Uterus (tissue), 4 donors: ENCODE measurements around the gene NAA30. TPM values are rescaled to one million over a fixed set of nuclear protein-coding genes. Genes with fewer than 3 reads are reported as not detected.
"Not testable (repeated sequence)": the region's sequence is repeated elsewhere in the genome, so short reads cannot be mapped to it uniquely, and the experiment has no call there.

Experiments
- DNase-seq, 2 donors: peaks; one replicate each; pipeline ENCODE4 v3.0.0-alpha.2; 2019 to 2020
- H3K27ac ChIP-seq, 2 donors: fragments of 200-600 bp; sonication (generic); 1 replicate in 1 of 2; 2 replicates in 1 of 2; pipeline ENCODE4 v1.5.1; 2016 to 2018
- H3K27me3 ChIP-seq, 2 donors: fragments of 200-600 bp; sonication (generic); one replicate each; pipeline ENCODE4 v1.5.1; 2018 to 2019; ENCODE audit warnings: control low read depth in 1 of 2
- H3K36me3 ChIP-seq, 2 donors: fragments of 200-600 bp; sonication (generic); one replicate each; pipeline ENCODE4 v1.5.1; 2019; ENCODE audit warnings: control low read depth in 1 of 2
- H3K4me1 ChIP-seq, 2 donors: fragments of 200-600 bp; sonication (generic); one replicate each; pipeline ENCODE4 v1.5.1; 2018 to 2019; ENCODE audit warnings: control low read depth in 1 of 2
- H3K4me3 ChIP-seq, 2 donors: fragments of 200-600 bp; sonication (generic); 1 replicate in 1 of 2; 2 replicates in 1 of 2; pipeline ENCODE4 v1.5.1; 2018 to 2019; ENCODE audit warnings: mild to moderate bottlenecking in 1 of 2
- H3K9me3 ChIP-seq, 2 donors: fragments of 200-600 bp; sonication (generic); one replicate each; pipeline ENCODE4 v1.5.1; 2019; ENCODE audit warnings: control low read depth in 1 of 2
- CTCF ChIP-seq, 4 experiments: fragments of 200-600 bp in 2 of 4; fragments of 450-650 bp in 2 of 4; sonication (generic) in 2 of 4; IDR thresholded peaks; one replicate each; pipeline ENCODE4 v1.5.1; 2016 to 2019; ENCODE audit warnings: antibody characterized with exemption in 4 of 4, mild to moderate bottlenecking in 2 of 4, moderate library complexity in 1 of 4
- POLR2A ChIP-seq, 2 donors: fragments of 450-650 bp; IDR thresholded peaks; one replicate each; pipeline ENCODE4 v1.6.1; 2016; ENCODE audit warnings: antibody characterized with exemption in 2 of 2, mild to moderate bottlenecking in 1 of 2, moderate library complexity in 1 of 2
- intact Hi-C: fragments of 100-400 bp; cut with DNase I; formaldehyde crosslinking; loops from one replicate; pipeline ENCODE4 v1.15.1; 2023; ENCODE audit warnings: low total_unique reads
- total RNA-seq, 4 donors: library from RNA; depleted of rRNA in 3 of 4; stranded (reverse); fragments of >200 nt in 3 of 4; gene quantifications; one replicate each; pipeline versions ENCODE4 v1.1.0 to v1.2.4, GENCODE V29; 2014 to 2023
- donor health status: DM: yes; HTN: yes; CAD: no.

Gene NAA30
- total RNA-seq, 4 donors from 2014 or later = 8.7 to 38.1 (median 23.1) TPM

DNA sequence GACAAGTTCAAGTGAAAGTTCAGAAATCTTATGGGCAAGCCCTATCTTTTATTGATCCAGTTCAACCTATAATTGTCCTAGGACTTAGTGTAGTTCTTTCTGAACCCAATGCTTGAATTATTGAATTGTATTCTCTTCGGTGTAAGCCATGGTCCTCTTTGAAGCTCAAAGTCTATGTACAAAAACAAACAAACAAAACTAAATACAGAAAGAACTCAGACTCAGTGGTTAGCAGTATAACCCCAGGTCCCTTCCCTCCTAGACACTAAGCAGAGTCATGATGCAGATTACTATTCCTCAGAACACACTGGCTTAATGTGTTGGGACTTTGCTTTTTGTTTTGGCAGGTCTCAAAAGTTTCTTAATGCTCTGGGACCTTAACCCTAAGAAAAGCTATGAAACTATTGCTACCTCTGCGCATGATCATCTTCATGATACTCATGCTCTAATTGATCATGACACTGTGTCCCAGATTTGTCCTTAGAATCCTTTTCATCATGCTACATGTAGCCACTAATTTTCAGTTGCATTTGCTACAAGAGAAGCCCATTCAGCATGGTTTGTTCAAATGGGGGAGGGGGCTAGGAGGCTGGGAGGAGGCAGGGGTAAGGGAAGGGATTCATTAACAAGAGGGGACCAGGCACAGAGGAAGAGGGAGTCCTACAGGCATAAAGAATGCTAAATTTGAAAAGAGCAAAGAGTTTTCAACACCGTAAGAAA is 35.1 kb upstream of the NAA30 start:
- Histone ChIP-seq H3K27me3 (no peaks in the 10 kb centered on the region), H3K4me3 (no peak overlapping the region), H3K4me1 (no peaks in the 10 kb centered on the region), H3K27ac (no peak overlapping the region), H3K36me3 (no peaks in the 10 kb centered on the region), H3K9me3 (no peaks in the 10 kb centered on the region)
- intact Hi-C loops = no loop called here
- TF ChIP-seq POLR2A (IDR thresholded peaks at IDR 0.05) (no peak), CTCF (IDR thresholded peaks at IDR 0.05) (no peak)
- no peak for DNase-seq

- intact Hi-C loops = no loop called here
- DNase-seq = no peak
- no peak overlapping the region for H3K27ac ChIP-seq
- H3K9me3 ChIP-seq = no peaks in the 10 kb centered on the region
- no peaks in the 10 kb centered on the region for H3K27me3 ChIP-seq
- no peak overlapping the region for H3K4me3 ChIP-seq
- H3K4me1 ChIP-seq = no peaks in the 10 kb centered on the region
- TF ChIP-seq POLR2A (IDR thresholded peaks at IDR 0.05) = no peak
- no peak for TF ChIP-seq CTCF (IDR thresholded peaks at IDR 0.05)
- no peaks in the 10 kb centered on the region for H3K36me3 ChIP-seq
Observed at GRCh38 chr14:57362361-57362760, 28.0 kb upstream of the NAA30 start.

DNA sequence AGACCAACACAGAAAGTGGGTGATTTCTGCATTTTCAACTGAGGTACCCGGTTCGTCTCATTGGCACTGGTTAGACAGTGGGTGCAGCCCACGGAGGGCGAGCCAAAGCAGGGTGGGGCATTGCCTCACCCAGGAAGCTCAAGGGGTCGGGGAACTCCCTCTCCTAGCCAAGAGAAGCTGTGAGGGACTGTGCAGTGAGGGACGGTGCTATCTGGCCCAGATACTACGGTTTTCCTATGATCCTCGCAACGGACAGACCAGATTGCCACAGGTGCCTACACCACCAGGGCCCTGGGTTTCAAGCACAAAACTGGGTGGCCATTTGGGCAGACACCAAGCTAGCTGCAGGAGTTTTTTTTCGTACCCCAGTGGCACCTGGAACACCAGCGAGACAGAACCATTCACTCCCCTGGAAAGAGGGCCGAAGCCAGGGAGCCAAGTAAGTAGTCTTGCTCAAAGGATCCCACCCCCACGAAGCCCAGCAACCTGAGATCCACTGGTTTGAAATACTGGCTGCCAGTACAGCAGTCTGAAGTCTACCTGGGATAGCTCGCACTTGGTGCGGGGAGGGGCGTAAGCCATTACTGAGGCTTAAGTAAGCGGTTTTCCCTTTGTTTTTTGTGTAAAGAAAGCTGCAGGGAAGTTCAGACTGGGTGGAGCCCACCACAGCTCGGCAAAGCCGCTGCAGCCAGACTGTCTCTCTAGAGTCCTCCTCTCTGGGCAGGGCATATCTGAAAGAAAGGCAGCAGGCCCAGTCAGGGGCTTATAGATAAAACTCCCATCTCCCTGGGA is 25.5 kb upstream of the NAA30 start:
- Histone ChIP-seq H3K27ac (no peak overlapping the region), H3K9me3 (no peaks in the 10 kb centered on the region), H3K27me3 (no peaks in the 10 kb centered on the region), H3K36me3 (no peaks in the 10 kb centered on the region), H3K4me3 (no peak overlapping the region), H3K4me1 (no peaks in the 10 kb centered on the region)
- intact Hi-C loops = no loop called here
- no peak for TF ChIP-seq POLR2A (IDR thresholded peaks at IDR 0.05)
- DNase-seq = no peak

DNA sequence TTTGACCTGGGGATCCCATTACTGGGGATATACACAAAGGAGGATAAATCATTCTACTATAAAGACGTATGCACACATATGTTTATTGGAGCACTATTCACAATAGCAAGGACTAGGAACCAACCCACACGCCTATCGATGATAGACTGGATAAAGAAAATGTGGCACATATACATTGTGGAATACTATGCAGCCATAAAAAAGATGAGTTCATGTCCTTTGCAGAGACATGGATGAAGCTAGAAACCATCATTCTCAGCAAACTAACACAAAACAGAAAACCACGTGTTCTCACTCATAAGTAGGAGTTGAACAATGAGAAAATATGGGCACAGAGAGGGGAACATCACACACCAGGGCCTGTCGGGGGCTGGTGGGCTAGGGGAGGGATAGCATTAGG is 20.2 kb upstream of the NAA30 start:
- DNase-seq, H3K4me1 ChIP-seq, H3K9me3 ChIP-seq, H3K27me3 ChIP-seq, intact Hi-C loops, H3K4me3 ChIP-seq, H3K36me3 ChIP-seq, H3K27ac ChIP-seq: not testable (repeated sequence)

- H3K27me3 ChIP-seq = no peaks in the 10 kb centered on the region
- no peaks in the 10 kb centered on the region for H3K36me3 ChIP-seq
- no peak overlapping the region for H3K4me3 ChIP-seq
- intact Hi-C loops = no loop called here
- no peaks in the 10 kb centered on the region for H3K9me3 ChIP-seq
- H3K4me1 ChIP-seq = no peaks in the 10 kb centered on the region
- TF ChIP-seq POLR2A (IDR thresholded peaks at IDR 0.05) (no peak), CTCF (IDR thresholded peaks at IDR 0.05) (no peak)
- no peak overlapping the region for H3K27ac ChIP-seq
- no peak for DNase-seq
Observed at GRCh38 chr14:57371013-57371412, 19.4 kb upstream of the NAA30 start.

GRCh38 chr14:57375156-57375555 is 15.2 kb upstream of the NAA30 start:
- Histone ChIP-seq H3K4me3 (no peak overlapping the region), H3K4me1 (no peaks in the 10 kb centered on the region), H3K36me3 (no peaks in the 10 kb centered on the region), H3K27me3 (no peaks in the 10 kb centered on the region), H3K27ac (no peak overlapping the region), H3K9me3 (no peaks in the 10 kb centered on the region)
- DNase-seq = no peak
- TF ChIP-seq CTCF (IDR thresholded peaks at IDR 0.05) = no peak
- no peak for TF ChIP-seq POLR2A (IDR thresholded peaks at IDR 0.05)
- intact Hi-C loops = no loop called here
